HepG2 (cell line): ENCODE data around the gene CD68. TPM values are rescaled to one million over a fixed set of nuclear protein-coding genes. Genes with fewer than 3 reads are reported as not detected.
A peak's percentile ranks its signal among the peaks of the same experiment; 100 is the strongest.

Source experiments
- ARID5B ChIP-seq: IDR thresholded peaks from 2 replicates; pipeline ENCODE4 v1.4.0; 2020; ENCODE audit warnings: mild to moderate bottlenecking, missing genetic modification reagents
- BCL3 ChIP-seq: sonication (generic); formaldehyde crosslinking; IDR thresholded peaks from 2 replicates; pipeline ENCODE4 v1.5.1; 2020; ENCODE audit warnings: mild to moderate bottlenecking, missing genetic modification reagents, moderate library complexity
- PATZ1 ChIP-seq: sonication (generic); formaldehyde crosslinking; IDR thresholded peaks from 2 replicates; pipeline ENCODE4 v1.4.0; 2020; ENCODE audit warnings: missing genetic modification reagents
- ZNF142 ChIP-seq: sonication (generic); formaldehyde crosslinking; IDR thresholded peaks from 2 replicates; pipeline ENCODE4 v1.4.0; 2020; ENCODE audit warnings: missing genetic modification reagents
- ZNF567 ChIP-seq: sonication (generic); formaldehyde crosslinking; IDR thresholded peaks from 2 replicates; pipeline ENCODE4 v1.8.1; 2023; ENCODE audit warnings: mild to moderate bottlenecking, missing genetic modification reagents, borderline replicate concordance
- polyA plus RNA-seq, 8 experiments: library from polyadenylated mRNA; depleted of rRNA in 3 of 8; stranded (reverse) in 7 of 8; unstranded in 1 of 8; fragments of >200 nt; fragmentation: Illumina TruSeq in 4 of 8; extraction: Trizol in 4 of 8; gene quantifications; 2 replicates each; pipeline versions ENCODE4 v1.2.1 to v1.2.3, GENCODE V29; 2011 to 2016; ENCODE audit warnings: low read depth in 4 of 8, missing spikeins in 1 of 8, mixed read lengths in 1 of 8; ENCODE audit not compliant: insufficient read depth in 1 of 8
- total RNA-seq, 5 experiments: library from RNA; depleted of rRNA; stranded (reverse); fragments of >200 nt; fragmentation: Illumina TruSeq; extraction: Trizol; gene quantifications; 2 replicates each; pipeline ENCODE4 v1.2.3, GENCODE V29; 2016; ENCODE audit warnings: low read depth in 1 of 5

Gene CD68
- total and polyA plus RNA-seq, 2 of the 13 experiments (the other 11 are each of a cell fraction or from before 2014, with no cell fraction given), result 10.3 to 104 TPM

GRCh38 chr17:7550344-7550743 lies 29.1 kb upstream of the CD68 start (continued):
- TF ChIP-seq ZNF142 (CRISPR knock-in tag) (no peak), ARID5B (CRISPR knock-in tag) (no peak), BCL3 (CRISPR knock-in tag) (peak; percentile 58; the same call in 1 of the 2 replicates), PATZ1 (CRISPR knock-in tag) (0 out of 2 replicates have a peak, but pooled peaks have one; percentile 19), ZNF567 (CRISPR knock-in tag) (no peak)
